Activated naive CD8-positive, alpha-beta T cell treated with anti-CD3 and anti-CD28 coated beads, Interleukin-2, amount 50 U/mL, for 16 hours (primary cell): ENCODE results near the gene LIG3.
A peak's percentile ranks its signal among the peaks of the same experiment; 100 is the strongest.
"Not testable (repeated sequence)": the region's sequence is repeated elsewhere in the genome, so short reads cannot be mapped to it uniquely, and the experiment has no call there.

Source experiments
- DNase-seq: peaks from one replicate; pipeline ENCODE4 v3.0.0-alpha.2; 2020; ENCODE audit warnings: low read depth, low spot score

LIG3 gene

GRCh38 chr17:34980353-34980680 lies at the start of gene LIG3:
LIG3 (plus strand) TSS chr17:34980512; CDS start chr17:34983006, 2,494 bp downstream.
- peak; percentile 84 for DNase-seq

GRCh38 chr17:34950780-34951179 lies 29.5 kb upstream of the LIG3 start:
- not testable (repeated sequence) for DNase-seq

GRCh38 chr17:34958438-34958837 lies 21.9 kb upstream of the LIG3 start:
- DNase-seq, result no peak

GRCh38 chr17:34961093-34961911 lies 19.0 kb upstream of the LIG3 start, which contains the start of the genes CCT6B and ZNF830:
CCT6B (minus strand) TSS chr17:34961460; CDS start chr17:34961393, 67 bp downstream.
ZNF830 (plus strand) TSS chr17:34961540; CDS start chr17:34961567, 27 bp downstream.
- peak; percentile 77 for DNase-seq

GRCh38 chr17:34974179-34974578 lies 6.1 kb upstream of the LIG3 start:
- no peak for DNase-seq

GRCh38 chr17:34974794-34975785 lies 5.2 kb upstream of the LIG3 start:
- no peak for DNase-seq

- DNase-seq, result no peak
Observed at GRCh38 chr17:34979153-34979552, 1.2 kb upstream of the LIG3 start.

GRCh38 chr17:34979650-34980352 lies 511 bp upstream of the LIG3 start:
- no peak for DNase-seq

- peak; percentile 59 for DNase-seq
Observed at GRCh38 chr17:34980681-34981537, 597 bp downstream of the LIG3 start.

- DNase-seq, result no peak
Observed at GRCh38 chr17:34981538-34982241, 1.4 kb downstream of the LIG3 start.

- DNase-seq, result no peak
Observed at GRCh38 chr17:34987232-34987631, 6.9 kb downstream of the LIG3 start.

GRCh38 chr17:34988644-34989043 lies 8.3 kb downstream of the LIG3 start:
- DNase-seq, result no peak

GRCh38 chr17:34989473-34989872 lies 9.2 kb downstream of the LIG3 start:
- no peak for DNase-seq

GRCh38 chr17:34990921-34991365 lies 10.6 kb downstream of the LIG3 start:
- no peak for DNase-seq

- DNase-seq, result no peak
Observed at GRCh38 chr17:34991606-34992005, 11.3 kb downstream of the LIG3 start.

GRCh38 chr17:34993031-34993430 lies 12.7 kb downstream of the LIG3 start:
- DNase-seq, result no peak

GRCh38 chr17:34996422-34997285 lies 16.3 kb downstream of the LIG3 start:
- DNase-seq, result no peak

GRCh38 chr17:34997355-34997862 lies 17.1 kb downstream of the LIG3 start:
- no peak for DNase-seq

- peak; percentile 51 for DNase-seq
Observed at GRCh38 chr17:34998205-34998604, 17.9 kb downstream of the LIG3 start.
